ENCODE measurements around the gene SUCLG1.

Gene SUCLG1

DNA sequence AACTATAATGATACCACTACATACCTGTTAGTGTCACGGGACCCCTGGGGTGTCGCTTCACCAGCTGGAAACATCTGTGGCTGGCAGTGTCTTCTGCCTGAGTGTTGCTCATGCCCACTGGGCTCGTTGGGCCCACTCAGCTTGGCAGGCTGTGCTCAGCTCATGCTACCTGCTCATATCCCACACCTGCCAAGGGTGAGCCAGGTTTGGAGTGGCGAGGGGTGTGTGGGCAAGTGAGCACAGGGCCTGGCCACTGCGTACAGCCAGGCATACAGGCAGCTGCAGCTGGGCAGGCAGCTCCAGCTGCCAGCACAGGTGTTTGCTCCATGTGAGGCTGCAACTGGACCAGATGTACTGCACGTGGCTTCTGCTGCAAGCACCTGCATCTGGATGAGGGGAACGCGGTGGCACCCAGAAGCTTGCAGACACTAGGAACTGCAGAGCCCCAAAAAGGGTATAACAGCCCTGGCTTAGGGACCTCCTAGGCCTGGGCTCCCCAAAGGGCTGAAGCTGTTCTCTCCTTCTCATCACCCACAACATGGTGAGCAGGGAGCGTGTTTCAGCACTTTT, 70.1 kb downstream of the SUCLG1 start:
- Histone ChIP-seq H2AFZ (ENCODE audit: low read depth, low read length) (no peak overlapping the region), H3K9ac (ENCODE audit: low read depth, low read length) (no peak overlapping the region), H3K9me3 (ENCODE audit: insufficient read depth, low read length, severe bottlenecking) (no peaks in the 10 kb centered on the region), H3K4me3 (ENCODE audit: low read depth in 1 of 2, low read length in 2 of 2) (no peak overlapping the region), H3K36me3 (ENCODE audit: insufficient read depth, low read length) (no peaks in the 10 kb centered on the region), H3K27ac (ENCODE audit: low read length) (no peak overlapping the region), H4K20me1 (ENCODE audit: insufficient read depth, low read length) (no peaks in the 10 kb centered on the region), H3K4me1 (ENCODE audit: insufficient read depth, low read length) (no peaks in the 10 kb centered on the region), H3K4me2 (ENCODE audit: insufficient read depth, low read length) (no peak overlapping the region), H3K79me2 (ENCODE audit: insufficient read depth, low read length) (no peaks in the 10 kb centered on the region), H3K27me3 (ENCODE audit: insufficient read depth, low read length, poor library complexity) (peaks cover 4% of the 10 kb centered on the region)
- no peak for ATAC-seq (ENCODE audit: insufficient read depth, low read depth)
- TF ChIP-seq, protein P1, sequence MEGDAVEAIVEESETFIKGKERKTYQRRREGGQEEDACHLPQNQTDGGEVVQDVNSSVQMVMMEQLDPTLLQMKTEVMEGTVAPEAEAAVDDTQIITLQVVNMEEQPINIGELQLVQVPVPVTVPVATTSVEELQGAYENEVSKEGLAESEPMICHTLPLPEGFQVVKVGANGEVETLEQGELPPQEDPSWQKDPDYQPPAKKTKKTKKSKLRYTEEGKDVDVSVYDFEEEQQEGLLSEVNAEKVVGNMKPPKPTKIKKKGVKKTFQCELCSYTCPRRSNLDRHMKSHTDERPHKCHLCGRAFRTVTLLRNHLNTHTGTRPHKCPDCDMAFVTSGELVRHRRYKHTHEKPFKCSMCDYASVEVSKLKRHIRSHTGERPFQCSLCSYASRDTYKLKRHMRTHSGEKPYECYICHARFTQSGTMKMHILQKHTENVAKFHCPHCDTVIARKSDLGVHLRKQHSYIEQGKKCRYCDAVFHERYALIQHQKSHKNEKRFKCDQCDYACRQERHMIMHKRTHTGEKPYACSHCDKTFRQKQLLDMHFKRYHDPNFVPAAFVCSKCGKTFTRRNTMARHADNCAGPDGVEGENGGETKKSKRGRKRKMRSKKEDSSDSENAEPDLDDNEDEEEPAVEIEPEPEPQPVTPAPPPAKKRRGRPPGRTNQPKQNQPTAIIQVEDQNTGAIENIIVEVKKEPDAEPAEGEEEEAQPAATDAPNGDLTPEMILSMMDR (IDR thresholded peaks at IDR 0.05; ENCODE audit: borderline replicate concordance, extremely low read depth, low read length, poor library complexity, severe bottlenecking) = no peak
- TF ChIP-seq EZH2 (IDR thresholded peaks at IDR 0.05; ENCODE audit: borderline replicate concordance, low read depth, low read length, severe bottlenecking) = no peak
- no peak for DNase-seq

DNA sequence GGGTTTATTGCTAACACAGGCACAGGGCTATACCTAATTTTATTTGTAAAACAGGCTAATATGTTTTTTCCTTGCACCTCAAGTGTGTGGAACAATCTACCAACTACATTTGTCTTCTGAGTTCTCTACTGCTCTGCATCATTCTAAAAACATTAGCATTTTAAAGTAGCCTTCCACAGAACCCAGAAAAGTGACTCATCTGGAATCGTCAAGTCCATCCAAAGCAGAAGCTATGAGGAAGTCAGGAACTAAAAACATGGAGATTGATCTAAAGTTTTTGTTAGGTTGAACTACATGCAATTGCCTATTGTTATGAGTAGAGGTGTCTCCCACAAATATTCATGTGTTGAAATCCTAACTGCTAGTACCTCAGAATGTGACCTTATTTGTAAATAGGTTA, 70.9 kb downstream of the SUCLG1 start:
- TF ChIP-seq EZH2 (IDR thresholded peaks at IDR 0.05; ENCODE audit: borderline replicate concordance, low read depth, low read length, severe bottlenecking) = no peak
- TF ChIP-seq, protein P1 (IDR thresholded peaks at IDR 0.05; ENCODE audit: borderline replicate concordance, extremely low read depth, low read length, poor library complexity, severe bottlenecking) = no peak
- no peaks in the 10 kb centered on the region for H4K20me1 ChIP-seq (ENCODE audit: insufficient read depth, low read length)
- ATAC-seq (ENCODE audit: insufficient read depth, low read depth) (no peak), DNase-seq (no peak)
- no peaks in the 10 kb centered on the region for H3K79me2 ChIP-seq (ENCODE audit: insufficient read depth, low read length)
- H3K4me3 ChIP-seq (ENCODE audit: low read depth in 1 of 2, low read length in 2 of 2) = no peak overlapping the region
- no peaks in the 10 kb centered on the region for H3K4me1 ChIP-seq (ENCODE audit: insufficient read depth, low read length)
- H3K9ac ChIP-seq (ENCODE audit: low read depth, low read length) = no peak overlapping the region
- H3K36me3 ChIP-seq (ENCODE audit: insufficient read depth, low read length) = no peaks in the 10 kb centered on the region
- H3K27me3 ChIP-seq (ENCODE audit: insufficient read depth, low read length, poor library complexity) = peaks cover 4% of the 10 kb centered on the region
- no peaks in the 10 kb centered on the region for H3K9me3 ChIP-seq (ENCODE audit: insufficient read depth, low read length, severe bottlenecking)
- H3K27ac ChIP-seq (ENCODE audit: low read length) = no peak overlapping the region
- no peak overlapping the region for H2AFZ ChIP-seq (ENCODE audit: low read depth, low read length)
- H3K4me2 ChIP-seq (ENCODE audit: insufficient read depth, low read length) = no peak overlapping the region

DNA sequence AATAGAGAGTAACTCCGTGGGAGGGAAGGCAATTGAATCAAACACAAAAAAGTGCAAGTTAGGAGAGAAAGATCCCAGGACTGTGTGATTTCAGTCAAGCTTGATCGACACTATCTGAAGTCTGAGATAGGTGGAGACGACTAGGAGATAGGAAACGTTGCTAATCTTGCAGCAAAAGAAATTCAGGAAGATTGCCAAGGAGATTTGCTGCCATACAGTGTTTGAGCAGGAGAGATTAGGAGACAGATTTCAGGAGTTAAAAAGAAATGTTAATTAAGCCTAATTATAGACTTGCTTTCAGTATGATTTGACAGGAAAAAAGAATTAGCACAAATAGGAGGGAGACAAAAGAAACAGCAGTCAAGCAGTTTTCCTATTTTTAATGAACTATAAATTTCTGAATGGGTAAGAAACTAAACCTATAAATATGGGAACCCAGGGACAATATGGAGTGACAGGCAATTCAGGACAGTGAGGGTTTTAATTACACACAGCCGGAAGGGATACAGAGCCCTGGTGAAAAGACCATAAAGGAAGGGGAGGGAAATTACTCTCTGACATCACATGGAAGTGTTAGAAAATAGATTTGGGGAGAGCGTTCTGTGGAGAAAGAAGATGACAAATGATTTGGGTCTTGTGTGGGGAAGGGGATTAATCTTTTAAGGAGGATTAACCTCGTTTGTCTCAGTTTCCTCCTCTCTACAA, 72.6 kb downstream of the SUCLG1 start:
- H3K4me1 ChIP-seq (ENCODE audit: insufficient read depth, low read length) = no peaks in the 10 kb centered on the region
- no peak overlapping the region for H2AFZ ChIP-seq (ENCODE audit: low read depth, low read length)

More for the DNA sequence above, 72.6 kb downstream of the SUCLG1 start:
- Histone ChIP-seq H3K4me3 (ENCODE audit: low read depth in 1 of 2, low read length in 2 of 2) (no peak overlapping the region), H4K20me1 (ENCODE audit: insufficient read depth, low read length) (no peaks in the 10 kb centered on the region), H3K79me2 (ENCODE audit: insufficient read depth, low read length) (no peaks in the 10 kb centered on the region), H3K27me3 (ENCODE audit: insufficient read depth, low read length, poor library complexity) (peaks cover 4% of the 10 kb centered on the region), H3K27ac (ENCODE audit: low read length) (no peak overlapping the region), H3K9ac (ENCODE audit: low read depth, low read length) (no peak overlapping the region), H3K4me2 (ENCODE audit: insufficient read depth, low read length) (no peak overlapping the region), H3K36me3 (ENCODE audit: insufficient read depth, low read length) (no peaks in the 10 kb centered on the region), H3K9me3 (ENCODE audit: insufficient read depth, low read length, severe bottlenecking) (no peaks in the 10 kb centered on the region)
- DNase-seq (no peak), ATAC-seq (ENCODE audit: insufficient read depth, low read depth) (no peak)
- TF ChIP-seq, protein P1 (IDR thresholded peaks at IDR 0.05; ENCODE audit: borderline replicate concordance, extremely low read depth, low read length, poor library complexity, severe bottlenecking) = no peak
- TF ChIP-seq EZH2 (IDR thresholded peaks at IDR 0.05; ENCODE audit: borderline replicate concordance, low read depth, low read length, severe bottlenecking) = no peak
